D721Med (cell line): ENCODE measurements around the gene C1orf115.
A peak's percentile ranks its signal among the peaks of the same experiment; 100 is the strongest.
"Not testable (repeated sequence)": the region's sequence is repeated elsewhere in the genome, so short reads cannot be mapped to it uniquely, and the experiment has no call there.

Experiments used
- DNase-seq: peaks from one replicate; pipeline ENCODE4 v3.0.0; 2011; ENCODE audit warnings: low spot score; ENCODE audit not compliant: insufficient read length
- FAIRE-seq: peaks from 2 replicates; lab custom pipeline; 2011; peaks lifted over from hg19 to GRCh38; lab: Jason Lieb, UNC
- TF ChIP-seq, protein P1 (sequence below): IDR thresholded peaks from 2 replicates; pipeline ENCODE4 v1.5.1; 2012; ENCODE audit warnings: mild to moderate bottlenecking, control low read depth; ENCODE audit not compliant: insufficient read depth; ENCODE audit errors: missing control alignments

C1orf115 gene

DNA sequence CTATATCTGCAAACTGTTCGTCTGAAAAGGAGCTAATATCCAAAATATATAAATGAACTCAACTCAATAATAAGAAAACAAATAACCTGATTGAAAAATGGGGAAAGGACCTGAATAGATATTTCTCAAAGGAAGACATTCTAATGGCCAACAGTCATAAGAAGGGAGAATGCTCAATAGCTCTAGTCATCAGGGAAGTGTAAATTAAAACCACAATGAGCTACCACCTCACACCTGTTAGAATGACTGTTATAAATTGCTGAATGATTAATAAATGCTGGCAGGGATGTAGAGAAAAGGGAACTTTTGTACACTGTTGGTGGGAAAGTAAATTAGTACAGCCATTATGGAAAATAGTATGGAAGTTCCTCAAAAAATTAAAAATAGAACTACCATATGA lies 21.2 kb upstream of the C1orf115 start:
- DNase-seq: no peak
- FAIRE-seq: peak; percentile 55
- TF ChIP-seq, protein P1, sequence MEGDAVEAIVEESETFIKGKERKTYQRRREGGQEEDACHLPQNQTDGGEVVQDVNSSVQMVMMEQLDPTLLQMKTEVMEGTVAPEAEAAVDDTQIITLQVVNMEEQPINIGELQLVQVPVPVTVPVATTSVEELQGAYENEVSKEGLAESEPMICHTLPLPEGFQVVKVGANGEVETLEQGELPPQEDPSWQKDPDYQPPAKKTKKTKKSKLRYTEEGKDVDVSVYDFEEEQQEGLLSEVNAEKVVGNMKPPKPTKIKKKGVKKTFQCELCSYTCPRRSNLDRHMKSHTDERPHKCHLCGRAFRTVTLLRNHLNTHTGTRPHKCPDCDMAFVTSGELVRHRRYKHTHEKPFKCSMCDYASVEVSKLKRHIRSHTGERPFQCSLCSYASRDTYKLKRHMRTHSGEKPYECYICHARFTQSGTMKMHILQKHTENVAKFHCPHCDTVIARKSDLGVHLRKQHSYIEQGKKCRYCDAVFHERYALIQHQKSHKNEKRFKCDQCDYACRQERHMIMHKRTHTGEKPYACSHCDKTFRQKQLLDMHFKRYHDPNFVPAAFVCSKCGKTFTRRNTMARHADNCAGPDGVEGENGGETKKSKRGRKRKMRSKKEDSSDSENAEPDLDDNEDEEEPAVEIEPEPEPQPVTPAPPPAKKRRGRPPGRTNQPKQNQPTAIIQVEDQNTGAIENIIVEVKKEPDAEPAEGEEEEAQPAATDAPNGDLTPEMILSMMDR: no peak

DNA sequence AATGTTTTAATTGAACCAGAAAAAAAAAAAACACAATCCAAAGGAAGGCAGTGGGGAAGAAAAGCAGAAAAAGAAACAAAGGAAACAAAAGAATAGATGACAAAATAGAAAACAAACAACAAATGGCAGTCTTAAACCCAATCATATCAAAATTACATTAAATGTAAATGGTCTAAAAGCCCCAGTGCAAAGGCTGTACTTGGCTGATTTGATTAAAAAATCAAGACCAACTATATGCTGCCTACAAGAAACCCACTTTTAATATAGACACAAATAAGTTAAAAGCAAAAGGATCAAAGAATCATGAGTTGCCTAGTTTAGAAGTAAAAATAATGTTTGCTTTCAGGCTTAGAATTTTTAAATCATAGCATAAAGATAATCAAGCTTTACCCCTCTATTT lies 19.8 kb upstream of the C1orf115 start:
- FAIRE-seq: no peak
- TF ChIP-seq, protein P1: no peak
- no peak for DNase-seq

DNA sequence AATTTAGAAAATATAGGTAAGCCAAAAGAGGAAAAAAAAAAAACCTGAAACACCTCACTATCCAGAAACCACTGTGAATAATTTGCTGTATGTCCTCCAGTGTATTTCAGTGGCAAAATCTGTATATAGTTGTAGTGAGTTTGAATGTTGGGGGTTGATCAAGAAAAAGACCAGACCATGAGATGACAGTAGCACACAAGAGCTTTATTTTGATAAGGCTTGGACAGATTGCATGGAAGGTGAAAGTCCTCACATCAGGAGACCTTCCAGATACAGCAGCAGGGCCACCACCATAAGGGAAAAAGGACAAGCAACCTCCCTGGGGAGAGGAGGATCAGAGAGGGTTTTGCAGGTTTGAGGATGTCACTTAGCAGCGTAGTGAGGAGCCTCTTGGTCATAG lies 16.2 kb upstream of the C1orf115 start:
- TF ChIP-seq, protein P1: no peak
- no peak for FAIRE-seq
- no peak for DNase-seq

DNA sequence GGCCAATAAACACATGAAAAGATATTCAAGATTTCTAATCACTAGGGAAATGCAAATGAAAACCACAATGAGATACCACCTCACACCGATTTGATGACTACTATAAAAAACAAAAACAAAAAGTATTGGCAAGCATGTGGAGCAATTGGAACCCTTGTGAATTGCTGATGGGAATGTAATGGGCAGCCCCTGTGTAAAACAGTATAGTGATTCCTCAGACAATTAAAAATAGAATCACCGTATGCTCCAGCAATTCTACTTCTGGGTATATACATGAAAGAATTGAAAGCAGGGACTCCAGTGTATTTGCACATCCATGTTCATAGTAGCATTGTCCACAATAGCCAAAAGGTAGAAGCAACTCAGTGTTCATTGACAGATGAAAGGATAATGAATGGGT lies 12.9 kb upstream of the C1orf115 start:
- TF ChIP-seq, protein P1: no peak
- FAIRE-seq: no peak
- no peak for DNase-seq

DNA sequence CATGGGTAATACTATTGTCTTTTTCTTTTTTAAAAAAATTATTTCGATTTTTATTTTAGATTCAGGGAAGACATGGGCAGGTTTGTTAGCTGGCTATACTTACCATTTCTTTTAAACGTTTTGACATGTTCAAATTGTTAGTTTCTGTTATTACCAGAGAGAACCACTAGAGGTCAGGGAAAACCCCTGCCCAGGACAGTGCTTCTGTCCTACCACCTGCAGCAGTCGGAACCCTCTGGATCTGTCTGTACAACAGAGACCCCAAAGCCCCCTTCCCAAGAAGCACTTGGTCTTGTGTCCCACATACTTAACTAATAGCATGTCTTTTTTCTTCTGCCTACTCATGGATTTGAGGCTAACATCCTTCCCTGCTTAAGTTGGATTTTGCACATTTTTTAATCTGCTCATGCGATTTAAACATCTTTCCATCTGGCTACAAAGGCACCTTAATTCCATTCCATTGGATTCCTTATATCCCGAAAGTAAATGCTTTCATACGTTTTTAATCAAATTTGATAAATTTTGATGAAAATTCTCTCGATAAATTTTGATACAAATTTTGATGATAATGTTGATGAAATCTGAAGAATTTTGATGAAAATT lies 10.0 kb upstream of the C1orf115 start:
- TF ChIP-seq, protein P1: peak; percentile 82
- FAIRE-seq (peak; percentile 100), DNase-seq (no peak)

DNA sequence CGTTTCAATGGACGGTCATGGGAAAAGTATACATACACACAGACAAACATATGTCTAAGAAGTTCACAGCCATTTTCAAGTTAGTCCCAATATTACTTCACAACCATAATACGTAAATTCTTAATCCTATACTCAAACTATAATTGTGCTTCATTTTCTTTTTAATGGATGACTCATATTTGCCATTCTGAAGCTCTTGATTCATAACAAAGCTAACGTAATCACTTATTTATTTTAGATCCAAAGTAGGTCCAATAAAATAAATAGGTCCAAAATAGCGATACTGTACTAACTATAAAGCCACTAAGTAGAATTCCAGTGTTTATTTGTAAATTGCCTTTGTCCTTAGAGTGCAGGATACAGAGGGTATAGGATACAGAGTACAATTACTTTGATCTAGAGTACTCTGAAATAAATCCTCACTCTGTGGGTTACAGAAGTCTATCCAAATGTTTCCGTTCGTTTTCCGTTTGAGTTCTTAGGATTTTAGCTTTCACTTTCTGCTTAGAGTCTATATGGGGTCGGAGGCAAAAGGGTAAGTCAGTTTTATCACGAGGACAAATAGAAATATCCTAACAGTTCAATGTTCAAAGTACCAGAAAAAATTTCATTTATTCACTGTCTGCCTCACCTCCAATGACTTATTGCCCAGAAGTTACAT lies 8.8 kb upstream of the C1orf115 start:
- TF ChIP-seq, protein P1: no peak
- DNase-seq: no peak

DNA sequence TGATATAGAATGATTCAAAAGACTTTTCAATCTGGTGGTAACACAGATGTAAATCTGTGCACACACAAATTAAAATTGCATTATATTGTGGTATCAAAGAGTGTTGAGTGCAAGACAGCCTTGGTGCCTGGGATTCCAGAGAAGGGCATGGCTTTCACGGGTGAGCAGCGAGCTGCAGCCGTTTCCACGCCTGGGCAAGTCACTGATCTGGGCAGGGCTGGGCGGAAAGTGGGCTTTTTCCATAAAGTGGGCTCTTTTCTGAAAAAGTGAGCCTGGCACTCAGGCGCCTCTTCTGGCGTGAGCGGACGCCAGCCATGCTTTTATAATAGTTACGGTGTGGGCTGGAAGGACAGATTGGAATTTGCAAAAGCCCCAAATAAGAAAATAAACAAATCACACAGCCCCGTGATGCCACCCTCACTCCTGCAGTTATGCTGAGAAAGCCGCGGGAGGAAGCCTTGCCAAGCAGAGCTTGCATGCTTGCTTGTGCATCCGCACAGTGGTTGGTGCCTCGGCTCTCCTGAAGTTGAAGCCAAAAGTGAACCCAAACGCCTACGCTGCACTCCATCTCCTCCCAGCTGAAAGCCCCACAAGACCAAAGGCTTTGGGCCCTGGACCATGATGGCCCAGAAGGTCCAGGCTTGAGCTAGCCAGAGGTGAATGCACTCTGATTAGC lies 7.1 kb upstream of the C1orf115 start:
- FAIRE-seq: no peak
- TF ChIP-seq, protein P1: no peak
- DNase-seq: no peak

More for the DNA sequence above, 8.8 kb upstream of the C1orf115 start:
- FAIRE-seq: peak; percentile 83

DNA sequence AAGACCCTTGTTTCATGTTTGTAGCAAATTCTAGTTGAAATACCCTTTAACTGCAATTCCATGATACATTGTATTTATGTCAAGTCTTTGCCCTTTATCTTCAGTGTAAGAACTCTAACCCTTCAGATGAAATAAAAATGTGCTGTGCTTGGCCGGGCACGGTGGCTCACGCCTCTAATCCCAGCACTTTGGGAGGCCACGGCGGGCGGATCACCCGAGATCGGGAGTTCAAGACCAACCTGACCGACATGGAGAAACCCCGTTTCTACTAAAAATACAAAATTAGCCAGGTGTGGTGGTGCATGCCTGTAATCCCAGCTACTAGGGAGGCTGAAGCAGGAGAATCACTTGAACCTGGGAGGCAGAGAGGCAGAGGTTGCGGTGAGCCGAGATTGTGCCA lies 6.4 kb upstream of the C1orf115 start:
- FAIRE-seq, DNase-seq: not testable (repeated sequence)
